ENCODE results near the gene DNAH9.
A peak's percentile ranks its signal among the peaks of the same experiment; 100 is the strongest.

DNAH9 gene

DNA sequence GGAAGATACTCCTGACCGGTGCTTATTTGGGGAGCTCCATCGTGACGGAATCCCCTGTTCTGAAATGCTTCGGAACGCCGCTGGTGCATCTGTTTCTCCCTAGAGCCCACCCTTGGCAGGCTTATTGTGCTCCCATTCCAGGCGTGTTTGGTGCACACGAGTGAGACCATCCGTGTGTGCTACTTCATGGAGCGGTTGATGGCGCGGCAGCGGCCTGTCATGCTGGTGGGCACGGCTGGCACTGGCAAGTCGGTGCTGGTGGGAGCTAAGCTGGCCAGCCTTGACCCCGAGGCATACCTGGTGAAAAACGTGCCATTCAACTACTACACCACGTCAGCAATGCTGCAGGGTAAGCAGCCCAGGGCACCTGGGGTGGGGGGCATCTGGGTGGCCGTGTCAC is 170.7 kb downstream of the DNAH9 start:
- no peak for DNase-seq (ENCODE audit: low spot score)

GRCh38 chr17:11772031-11772430 is 173.8 kb downstream of the DNAH9 start:
- DNase-seq (ENCODE audit: low spot score), result no peak

DNA sequence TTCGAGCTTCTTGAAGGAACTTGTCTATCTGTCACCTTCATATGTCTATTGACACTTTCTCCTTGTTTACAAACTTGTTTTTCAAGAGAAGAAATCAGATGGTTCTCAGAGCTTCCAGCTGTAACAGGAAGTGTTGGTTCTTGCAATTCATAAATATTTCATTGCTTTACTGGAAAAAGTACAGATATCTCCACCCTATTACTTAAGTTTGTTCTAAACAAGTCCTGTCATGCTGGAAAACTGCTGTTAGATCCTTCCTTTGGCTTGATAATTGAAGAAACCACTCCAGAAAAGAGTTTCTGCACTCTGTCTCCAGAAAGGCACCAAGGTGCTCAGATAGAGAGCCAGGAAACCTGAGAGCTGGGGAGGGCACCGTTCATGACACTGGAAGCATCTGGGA is 181.6 kb downstream of the DNAH9 start:
- DNase-seq (ENCODE audit: low spot score), result no peak

DNA sequence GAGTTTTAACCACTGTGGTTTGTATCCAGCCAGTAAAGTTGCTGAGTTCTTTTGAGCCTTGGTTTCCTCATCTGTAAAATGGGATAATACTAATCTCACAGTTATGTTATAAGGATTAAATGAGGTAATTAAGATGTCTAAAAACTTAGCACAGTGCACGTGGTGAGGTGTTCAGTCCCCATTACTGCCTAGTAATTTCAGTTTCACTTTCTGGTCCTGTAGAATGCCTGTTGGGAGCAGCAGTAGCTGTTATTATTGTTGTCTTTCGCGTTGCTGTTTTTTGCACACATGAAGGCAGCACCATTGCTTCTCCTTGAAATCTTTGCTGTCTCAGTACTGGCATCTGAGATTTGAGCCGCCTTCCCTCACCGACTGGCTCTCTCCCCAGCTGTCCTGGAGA is 182.4 kb downstream of the DNAH9 start:
- no peak for DNase-seq (ENCODE audit: low spot score)

DNA sequence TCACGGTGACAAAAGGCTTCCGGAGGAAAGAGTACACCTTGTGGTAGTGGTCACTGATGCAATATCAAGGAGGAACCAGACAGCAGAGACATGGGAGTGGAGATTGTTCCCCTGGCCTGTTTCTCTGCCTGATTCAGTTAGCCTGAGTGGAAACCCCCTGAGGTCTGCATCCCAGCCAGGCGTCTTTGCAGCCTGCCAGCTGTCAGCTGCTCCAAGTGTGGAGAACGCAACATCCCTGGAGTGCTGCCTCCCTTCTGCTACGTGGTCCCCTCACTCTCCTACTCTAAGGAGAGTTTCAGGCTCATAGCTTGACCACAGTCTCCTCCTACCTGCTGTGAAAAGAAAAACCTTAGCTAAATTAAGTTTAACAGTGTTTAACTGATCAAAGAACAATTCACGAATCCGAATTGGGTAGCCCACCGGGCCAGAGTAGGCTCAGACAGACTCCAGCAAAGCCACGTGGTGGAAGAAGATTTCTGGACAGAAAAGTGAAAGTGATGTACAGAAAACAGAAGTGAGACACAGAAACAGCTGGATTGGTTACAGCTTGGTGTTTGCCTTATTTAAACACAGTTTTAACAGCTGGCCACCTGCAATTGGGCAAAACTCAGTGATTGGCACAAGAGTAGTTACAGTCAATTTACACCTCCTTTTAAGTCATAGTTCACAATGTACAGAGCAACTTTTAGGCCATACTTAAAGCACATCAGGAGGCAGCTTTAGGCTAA is 188.6 kb downstream of the DNAH9 start:
- DNase-seq (ENCODE audit: low spot score), result no peak

DNA sequence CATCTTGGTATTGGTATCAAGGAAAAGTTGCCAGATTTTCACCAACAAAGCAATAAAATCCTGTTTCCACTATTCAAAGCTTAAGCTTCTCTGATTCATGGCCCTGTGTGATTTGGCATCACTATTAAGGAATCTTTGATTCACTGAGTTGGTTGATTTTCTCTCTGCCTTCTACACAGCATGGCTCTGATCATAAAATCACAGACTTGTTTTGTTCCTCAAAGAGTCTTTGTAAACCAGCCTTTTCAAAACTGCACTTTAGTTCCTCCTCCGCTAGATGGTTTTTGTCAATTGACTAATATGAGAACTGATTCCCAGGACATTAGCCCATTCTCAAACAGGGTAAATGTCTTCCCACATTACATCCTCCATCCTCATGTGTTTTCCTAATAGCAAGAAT is 197.6 kb downstream of the DNAH9 start:
- DNase-seq (ENCODE audit: low spot score), result no peak

GRCh38 chr17:11797803-11798202 is 199.5 kb downstream of the DNAH9 start:
- no peak for DNase-seq (ENCODE audit: low spot score)

DNA sequence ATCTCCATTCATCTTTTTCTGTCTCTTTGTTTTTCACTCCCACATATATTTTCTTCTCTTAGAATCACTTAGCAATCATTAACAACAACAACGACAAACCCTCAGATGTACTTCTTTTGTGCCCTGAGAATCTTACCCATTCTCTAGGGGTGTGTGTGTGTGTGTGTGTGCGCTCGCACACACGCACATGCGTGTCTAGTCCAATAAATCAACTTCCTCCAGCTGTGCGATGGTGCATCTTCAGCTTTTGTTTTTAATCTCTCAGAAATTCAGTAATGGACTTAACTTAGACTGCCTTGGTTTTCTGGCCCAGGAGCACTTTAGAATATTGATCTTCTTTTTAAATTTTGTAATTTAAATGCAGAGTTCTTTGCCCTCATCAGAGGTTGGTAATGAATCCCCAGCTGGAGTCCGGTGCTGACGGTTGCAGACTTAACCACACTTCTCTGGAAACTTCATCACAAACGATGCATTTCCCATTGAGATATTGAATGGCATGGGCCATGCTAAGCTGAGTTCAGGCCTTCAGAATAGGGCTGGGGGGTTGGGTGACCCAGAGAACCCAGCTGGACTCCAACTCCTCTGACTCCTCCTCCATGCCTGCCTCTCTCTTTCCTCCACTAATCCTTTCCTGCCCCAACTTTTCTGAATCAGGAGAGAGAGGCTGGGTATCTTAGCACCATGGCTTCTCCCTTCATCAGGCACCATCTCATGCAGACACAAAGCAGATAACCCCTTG is 205.1 kb downstream of the DNAH9 start:
- DNase-seq (ENCODE audit: low spot score), result no peak

DNA sequence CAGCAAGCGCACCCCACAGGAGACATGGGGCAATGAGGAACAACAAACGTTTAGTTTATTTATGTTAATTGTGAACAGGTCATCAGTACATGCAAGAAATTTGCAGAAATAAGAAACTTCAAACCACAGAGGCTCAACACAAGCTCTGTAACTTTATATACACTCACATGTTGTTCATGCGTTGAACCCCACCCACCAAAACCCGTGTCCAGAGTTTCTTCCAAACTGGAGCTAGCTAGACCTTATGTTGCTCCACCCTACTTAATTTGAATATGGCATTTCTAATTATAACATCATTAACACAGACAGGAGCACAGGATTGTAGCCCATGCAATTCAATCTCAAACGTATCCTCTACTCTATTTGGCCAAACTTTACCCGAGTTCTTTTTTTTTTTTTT is 206.9 kb downstream of the DNAH9 start:
- DNase-seq (ENCODE audit: low spot score), result no peak

DNA sequence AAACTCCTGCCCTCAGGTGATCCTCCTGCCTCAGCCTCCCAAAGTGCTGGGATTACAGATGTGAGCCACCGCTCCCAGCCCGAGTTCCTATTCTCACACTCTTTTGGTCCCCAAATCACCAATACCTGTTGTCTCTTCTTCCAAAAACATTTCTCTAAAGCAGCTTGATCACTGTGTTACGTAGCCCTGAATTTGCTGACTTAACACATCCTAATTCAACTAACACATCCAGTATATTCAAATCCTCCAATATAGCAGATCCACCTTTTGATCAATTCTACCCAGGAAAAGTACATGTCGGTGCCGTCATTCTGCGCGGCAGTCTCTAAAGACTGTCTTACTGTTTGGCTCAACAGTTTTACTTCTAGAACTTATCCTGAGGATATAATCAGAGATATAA is 207.7 kb downstream of the DNAH9 start:
- no peak for DNase-seq (ENCODE audit: low spot score)

DNA sequence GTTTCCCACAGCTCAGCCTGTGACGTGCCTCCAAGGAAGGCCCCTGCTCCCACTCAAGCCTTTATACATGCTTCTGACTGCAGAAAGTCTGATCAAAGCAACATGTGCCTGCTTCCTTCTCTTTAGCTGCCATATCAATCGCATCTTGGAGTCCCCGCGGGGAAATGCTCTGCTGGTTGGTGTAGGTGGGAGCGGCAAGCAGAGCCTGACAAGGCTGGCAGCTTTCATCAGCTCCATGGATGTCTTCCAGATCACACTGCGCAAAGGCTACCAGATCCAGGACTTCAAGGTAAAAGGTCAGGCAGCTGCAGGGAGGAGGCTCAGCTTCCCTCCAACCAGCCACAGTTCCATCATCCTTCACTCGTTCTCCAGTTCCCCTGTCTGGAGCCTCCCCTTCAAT is 209.3 kb downstream of the DNAH9 start:
- DNase-seq (ENCODE audit: low spot score), result no peak

GRCh38 chr17:11813278-11813677 is 215.0 kb downstream of the DNAH9 start:
- DNase-seq (ENCODE audit: low spot score), result no peak

DNA sequence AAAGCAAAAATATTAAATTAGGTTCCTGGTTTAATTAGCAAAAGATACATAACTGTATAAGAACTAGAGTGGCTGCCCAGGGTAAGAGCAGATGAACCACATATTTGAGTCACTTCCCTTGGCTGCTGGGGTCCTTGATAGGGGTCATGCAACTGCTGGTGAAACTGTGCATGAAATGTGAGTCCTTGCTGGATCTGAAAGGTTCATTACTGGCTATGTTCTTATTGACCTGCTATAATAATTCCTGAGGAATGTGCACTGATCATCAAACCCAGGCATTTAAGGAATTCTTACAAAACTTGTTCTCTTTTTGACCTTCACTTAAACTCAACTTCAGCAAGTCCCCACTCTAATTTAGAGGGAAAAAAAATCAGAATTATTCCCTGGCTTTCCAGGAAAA is 215.6 kb downstream of the DNAH9 start:
- DNase-seq (ENCODE audit: low spot score), result no peak

GRCh38 chr17:11814655-11815262 is 216.5 kb downstream of the DNAH9 start:
- DNase-seq (ENCODE audit: low spot score), result no peak

DNA sequence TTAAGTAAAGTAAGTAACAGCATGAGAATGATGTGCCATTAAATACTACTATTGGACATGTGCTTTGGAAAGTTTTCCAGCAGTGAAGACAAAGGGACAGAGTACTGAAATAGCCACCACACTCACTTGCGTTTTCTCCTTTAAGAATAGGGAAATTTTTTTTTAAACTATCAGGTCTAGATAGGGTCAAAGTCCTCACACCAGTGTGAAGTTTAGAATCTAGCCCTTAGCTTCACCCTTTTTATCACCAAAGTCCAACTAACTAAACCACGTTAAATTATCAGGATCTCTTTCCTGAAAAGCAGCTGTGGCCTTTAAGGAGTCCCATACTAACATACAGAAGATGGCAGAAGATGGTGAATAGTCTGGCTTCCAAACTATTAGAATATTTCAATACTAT is 218.1 kb downstream of the DNAH9 start:
- DNase-seq (ENCODE audit: low spot score), result no peak

GRCh38 chr17:11823862-11824261 is 225.6 kb downstream of the DNAH9 start:
- no peak for DNase-seq (ENCODE audit: low spot score)

DNA sequence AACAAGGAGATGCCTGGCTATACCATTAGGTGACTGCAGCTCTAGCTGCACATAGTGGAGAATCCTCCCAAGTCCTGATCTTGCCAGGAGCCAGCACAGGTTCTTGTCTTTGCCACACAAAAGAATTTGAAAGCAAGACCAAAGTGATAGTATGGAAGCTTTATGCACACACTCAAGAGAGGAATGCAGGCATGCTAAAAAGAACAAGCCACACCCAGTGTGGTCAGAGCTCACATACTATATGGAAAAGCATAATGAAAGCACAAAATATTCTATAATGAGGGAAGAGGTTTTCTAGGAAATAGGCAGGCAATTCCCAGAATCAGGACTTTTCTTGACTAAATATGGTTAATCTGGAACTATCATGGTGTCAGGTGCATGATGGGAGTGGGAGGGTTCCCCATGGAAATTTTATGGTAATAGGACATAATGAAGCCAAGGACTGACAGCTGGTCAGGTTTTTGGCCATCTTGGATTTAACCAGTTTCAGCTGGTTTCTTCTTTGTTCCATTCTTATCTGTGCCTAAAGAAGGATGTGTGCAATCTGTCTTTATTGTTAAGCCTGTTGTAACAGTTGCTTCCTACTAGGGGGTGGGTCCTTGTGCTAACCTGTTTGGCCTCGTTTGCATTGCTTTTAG is 227.4 kb downstream of the DNAH9 start:
- peak; percentile 11 for DNase-seq (ENCODE audit: low spot score)

DNA sequence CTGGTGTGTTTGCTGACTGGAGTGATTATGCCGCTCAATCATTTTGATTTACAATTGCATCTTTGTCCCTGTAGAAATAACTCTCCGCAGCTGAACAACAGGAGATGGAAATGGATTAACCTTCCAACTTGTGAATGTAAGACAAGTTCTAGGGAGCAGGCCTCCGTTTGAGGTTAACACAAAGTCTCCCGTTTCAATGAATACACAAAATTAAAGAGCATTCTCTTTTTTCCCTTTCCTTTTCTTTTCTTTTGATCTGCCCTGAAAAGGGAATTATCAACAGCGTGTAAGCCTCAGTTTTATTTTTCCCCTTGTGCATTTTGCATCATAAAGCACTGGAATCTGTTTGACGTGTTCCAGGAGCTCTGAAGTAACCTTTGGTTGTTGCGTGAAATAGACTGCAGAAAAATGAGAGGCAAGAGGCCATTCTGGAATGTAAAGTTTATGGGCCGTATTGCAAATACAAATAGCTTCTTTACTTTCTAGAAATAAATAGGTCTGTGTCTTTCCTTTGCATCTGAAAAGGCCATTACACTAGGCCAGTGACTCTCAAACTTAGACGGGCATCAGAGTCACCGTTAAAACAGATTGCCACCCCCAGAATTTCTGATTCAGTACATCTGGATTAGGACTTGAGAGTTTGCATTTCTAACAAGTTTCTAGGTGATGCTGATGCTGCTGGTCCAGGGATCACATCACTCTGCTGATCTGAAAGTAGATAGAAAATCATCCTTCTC is 234.3 kb downstream of the DNAH9 start:
- DNase-seq (ENCODE audit: low spot score), result no peak

GRCh38 chr17:11836508-11836907 is 238.2 kb downstream of the DNAH9 start:
- DNase-seq (ENCODE audit: low spot score), result no peak

- no peak for DNase-seq (ENCODE audit: low spot score)
Observed at GRCh38 chr17:11840052-11840451, 241.8 kb downstream of the DNAH9 start.

DNA sequence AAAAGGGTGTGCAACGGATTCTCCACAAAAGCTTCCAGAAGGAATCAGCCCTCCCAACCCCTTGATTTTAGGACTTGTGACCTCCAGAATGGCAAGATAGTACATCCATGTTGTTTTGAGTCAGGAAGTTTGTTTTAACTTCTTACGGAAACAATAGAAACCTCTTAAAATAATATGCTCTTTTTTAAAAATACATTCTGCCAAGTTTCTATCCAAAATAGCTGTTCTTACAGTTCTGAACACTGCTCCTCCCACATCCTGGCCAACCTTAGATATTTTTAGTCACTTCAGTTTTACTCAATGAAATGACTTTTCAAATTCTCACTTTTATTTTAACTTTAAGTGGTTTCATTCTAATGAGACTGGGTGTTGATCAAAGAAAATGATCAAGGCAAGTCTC is 242.6 kb downstream of the DNAH9 start:
- no peak for DNase-seq (ENCODE audit: low spot score)

GRCh38 chr17:11848330-11848729 is 250.1 kb downstream of the DNAH9 start:
- DNase-seq (ENCODE audit: low spot score), result no peak
